HCT116 (cell line): ENCODE results near the gene TOM1L1. TPM values are rescaled to one million over a fixed set of nuclear protein-coding genes. Genes with fewer than 3 reads are reported as not detected.

Experiments
- ATAC-seq: fragments of 200-7000 bp; cut with Tn5 transposase; 2 replicates; pipeline ENCODE4 v1.9.1; 2020; ENCODE audit warnings: mild to moderate bottlenecking, moderate library complexity
- BruUV-seq: library from RNA; stranded (reverse); fragments of 400-500 nt; replicated peaks from 2 replicates; lab custom pipeline; 2021; lab: Mats Ljungman, UMichigan
- CTCF ChIA-PET: fragments of 300-600 bp; sonication (Branson Sonifier 250); formaldehyde crosslinking; loops from one replicate; lab custom pipeline; 2021; ENCODE audit warnings: antibody characterized with exemption; lab: Charles Lee
- POLR2A ChIA-PET: fragments of 300-600, 350-600 bp; sonication (Branson Sonifier 250); formaldehyde crosslinking; loops from one replicate; lab custom pipeline; 2021; ENCODE audit warnings: antibody characterized with exemption; lab: Charles Lee
- RAD21 ChIA-PET, 2 experiments: fragments of 300-600 bp; sonication (Branson Sonifier 250); formaldehyde crosslinking; loops; one replicate each; lab custom pipeline; 2023; ENCODE audit warnings: low total read pairs in 2 of 2; ENCODE audit not compliant: uncharacterized antibody in 2 of 2, unreplicated experiment in 2 of 2, low non-redundant PET in 1 of 2; lab: Charles Lee
- DNase-seq: peaks from one replicate; pipeline ENCODE4 v3.0.0-alpha.2; 2010; ENCODE audit warnings: low read depth, low spot score
- H2AFZ ChIP-seq: fragments of 200-600 bp; shearing (Covaris generic), sonication (generic); 2 replicates; pipeline ENCODE4 v1.6.1; 2017; ENCODE audit warnings: low read depth, mixed run types, mixed read lengths, antibody characterized with exemption, low read length; ENCODE audit not compliant: poor library complexity, severe bottlenecking
- H3K27ac ChIP-seq: 2 replicates; pipeline ENCODE4 v1.5.1; 2012; ENCODE audit warnings: low read depth, low read length
- H3K27me3 ChIP-seq: fragments of 200-600 bp; sonication (generic); 2 replicates; pipeline ENCODE4 v1.6.1; 2016; ENCODE audit warnings: mixed run types, low read length, mixed read lengths; ENCODE audit not compliant: insufficient read depth
- H3K36me3 ChIP-seq, 2 experiments: fragments of 200-500 bp in 1 of 2; fragments of 200-600 bp in 1 of 2; sonication (Bioruptor generic) in 1 of 2; sonication (generic) in 1 of 2; 2 replicates each; pipeline versions ENCODE4 v1.5.1 to v1.6.1; 2014 to 2016; ENCODE audit warnings: low read length in 2 of 2, inconsistent platforms in 1 of 2, mixed read lengths in 1 of 2, mixed run types in 1 of 2; ENCODE audit not compliant: insufficient read depth in 2 of 2, control insufficient read depth in 1 of 2
- H3K4me1 ChIP-seq, 2 experiments: fragments of 200-600 bp in 1 of 2; sonication (generic) in 1 of 2; 2 replicates each; pipeline versions ENCODE4 v1.5.1 to v1.6.1; 2012 to 2017; ENCODE audit warnings: low read length in 2 of 2, inconsistent platforms in 1 of 2, mild to moderate bottlenecking in 1 of 2, mixed read lengths in 1 of 2, mixed run types in 1 of 2, moderate library complexity in 1 of 2; ENCODE audit not compliant: insufficient read depth in 2 of 2, control insufficient read depth in 1 of 2
- H3K4me2 ChIP-seq: fragments of 200-600 bp; sonication (generic); 2 replicates; pipeline ENCODE4 v1.6.1; 2017; ENCODE audit warnings: mixed run types, low read length, mixed read lengths
- H3K4me3 ChIP-seq, 2 experiments: fragments of 200-600 bp in 1 of 2; sonication (generic) in 1 of 2; replicated peaks in 1 of 2; 2 replicates each; pipeline ENCODE4 v1.5.1; 2011 to 2016; ENCODE audit warnings: low read length in 2 of 2, control low read depth in 1 of 2, low read depth in 1 of 2, mild to moderate bottlenecking in 1 of 2, mixed read lengths in 1 of 2, mixed run types in 1 of 2
- H3K79me2 ChIP-seq: fragments of 200-600 bp; sonication (generic); 2 replicates; pipeline ENCODE4 v1.6.1; 2017; ENCODE audit warnings: mild to moderate bottlenecking, mixed run types, low read length, moderate library complexity, mixed read lengths; ENCODE audit not compliant: insufficient read depth
- H3K9ac ChIP-seq: fragments of 200-600 bp; sonication (generic); 2 replicates; pipeline ENCODE4 v1.6.1; 2016; ENCODE audit warnings: low read length, mixed read lengths
- H3K9me2 ChIP-seq: fragments of 200-600 bp; sonication (generic), shearing (Covaris generic); 2 replicates; pipeline ENCODE4 v1.6.1; 2017; ENCODE audit warnings: mixed run types, mild to moderate bottlenecking, moderate library complexity; ENCODE audit not compliant: insufficient read depth
- H3K9me3 ChIP-seq, 2 experiments: fragments of 200-500 bp in 1 of 2; fragments of 200-600 bp in 1 of 2; sonication (Bioruptor generic) in 1 of 2; sonication (generic) in 1 of 2; 2 replicates each; pipeline ENCODE4 v1.6.1; 2014 to 2017; ENCODE audit warnings: low read length in 2 of 2, mixed read lengths in 2 of 2, inconsistent platforms in 1 of 2, low read depth in 1 of 2, mild to moderate bottlenecking in 1 of 2, mixed run types in 1 of 2, moderate library complexity in 1 of 2; ENCODE audit not compliant: control insufficient read depth in 1 of 2, insufficient read depth in 1 of 2
- H4K20me1 ChIP-seq: fragments of 200-600 bp; sonication (generic), shearing (Covaris generic); 2 replicates; pipeline ENCODE4 v1.6.1; 2017; ENCODE audit warnings: mixed run types, mild to moderate bottlenecking, moderate library complexity; ENCODE audit not compliant: insufficient read depth
- EGR1 ChIP-seq: IDR thresholded peaks from 2 replicates; pipeline ENCODE4 v1.6.1; 2012; ENCODE audit warnings: low read depth
- EZH2 ChIP-seq: fragments of 200-600 bp; sonication (generic); IDR thresholded peaks from 2 replicates; pipeline ENCODE4 v1.6.1; 2017; ENCODE audit warnings: antibody characterized with exemption, mixed run types
- FOSL1 ChIP-seq: IDR thresholded peaks from 2 replicates; pipeline ENCODE4 v1.6.1; 2012; ENCODE audit warnings: low read depth
- POLR2A ChIP-seq: IDR thresholded peaks from 2 replicates; pipeline ENCODE4 v1.7.0; 2011; ENCODE audit warnings: borderline replicate concordance; ENCODE audit not compliant: insufficient read depth, insufficient read length; ENCODE audit errors: extremely low read depth
- POLR2AphosphoS5 ChIP-seq: IDR thresholded peaks from 2 replicates; pipeline ENCODE4 v1.6.1; 2011; ENCODE audit warnings: mild to moderate bottlenecking, low read depth, low read length, moderate library complexity
- SIN3A ChIP-seq: IDR thresholded peaks from 2 replicates; pipeline ENCODE4 v1.6.1; 2012; ENCODE audit warnings: low read depth
- SRF ChIP-seq: IDR thresholded peaks from 2 replicates; pipeline ENCODE4 v1.6.1; 2012; ENCODE audit warnings: low read depth
- TCF7L2 ChIP-seq: IDR thresholded peaks from 2 replicates; pipeline ENCODE4 v1.7.0; 2011; ENCODE audit warnings: borderline replicate concordance, inconsistent platforms; ENCODE audit not compliant: insufficient read depth, insufficient read length; ENCODE audit errors: extremely low read depth
- YY1 ChIP-seq: IDR thresholded peaks from 2 replicates; pipeline ENCODE4 v1.6.1; 2011; ENCODE audit warnings: low read length, low read depth, moderate library complexity, mild to moderate bottlenecking; ENCODE audit not compliant: insufficient replicate concordance; ENCODE audit errors: extremely low read depth
- ZNF274 ChIP-seq: fragments of 200-500 bp; sonication (Bioruptor generic); IDR thresholded peaks from 2 replicates; pipeline ENCODE4 v1.6.1; 2014; ENCODE audit warnings: mild to moderate bottlenecking, low read depth, low read length, inconsistent platforms
- intact Hi-C: fragments of 100-400 bp; cut with micrococcal nuclease; formaldehyde crosslinking; loops from 2 replicates; pipeline ENCODE4 v1.10.0; 2022
- total RNA-seq: library from RNA; stranded (reverse); gene quantifications from one replicate; pipeline ENCODE4 v1.2.1, GENCODE V29; 2021; ENCODE audit not compliant: unreplicated experiment
- TF ChIP-seq, protein P1 (sequence below): IDR thresholded peaks from 2 replicates; pipeline ENCODE4 v1.6.1; 2012; ENCODE audit warnings: low read depth
- TF ChIP-seq, protein P2 (sequence below): IDR thresholded peaks from 2 replicates; pipeline ENCODE4 v1.6.1; 2012
- TF ChIP-seq, protein P3 (sequence below): IDR thresholded peaks from 2 replicates; pipeline ENCODE4 v1.6.1; 2012
- TF ChIP-seq, protein P4 (sequence below): IDR thresholded peaks from 2 replicates; pipeline ENCODE4 v1.6.1; 2011; ENCODE audit warnings: mild to moderate bottlenecking, low read length, moderate library complexity; ENCODE audit not compliant: insufficient replicate concordance; ENCODE audit errors: extremely low read depth
- TF ChIP-seq, protein P5 (sequence below), 3 experiments: fragments of 200-600 bp in 1 of 3; sonication (generic) in 1 of 3; IDR thresholded peaks in 2 of 3; conservative IDR thresholded peaks in 1 of 3; 2 replicates each; pipeline ENCODE4 v1.5.1; 2012 to 2017; ENCODE audit warnings: low read depth in 2 of 3, low read length in 2 of 3, antibody characterized with exemption in 1 of 3, borderline replicate concordance in 1 of 3, control low read depth in 1 of 3, mild to moderate bottlenecking in 1 of 3, mixed read lengths in 1 of 3, mixed run types in 1 of 3, moderate library complexity in 1 of 3; ENCODE audit not compliant: insufficient read depth in 1 of 3

TOM1L1 gene
- total RNA-seq, 1 experiment from 2014 or later, result 70.8 TPM

DNA sequence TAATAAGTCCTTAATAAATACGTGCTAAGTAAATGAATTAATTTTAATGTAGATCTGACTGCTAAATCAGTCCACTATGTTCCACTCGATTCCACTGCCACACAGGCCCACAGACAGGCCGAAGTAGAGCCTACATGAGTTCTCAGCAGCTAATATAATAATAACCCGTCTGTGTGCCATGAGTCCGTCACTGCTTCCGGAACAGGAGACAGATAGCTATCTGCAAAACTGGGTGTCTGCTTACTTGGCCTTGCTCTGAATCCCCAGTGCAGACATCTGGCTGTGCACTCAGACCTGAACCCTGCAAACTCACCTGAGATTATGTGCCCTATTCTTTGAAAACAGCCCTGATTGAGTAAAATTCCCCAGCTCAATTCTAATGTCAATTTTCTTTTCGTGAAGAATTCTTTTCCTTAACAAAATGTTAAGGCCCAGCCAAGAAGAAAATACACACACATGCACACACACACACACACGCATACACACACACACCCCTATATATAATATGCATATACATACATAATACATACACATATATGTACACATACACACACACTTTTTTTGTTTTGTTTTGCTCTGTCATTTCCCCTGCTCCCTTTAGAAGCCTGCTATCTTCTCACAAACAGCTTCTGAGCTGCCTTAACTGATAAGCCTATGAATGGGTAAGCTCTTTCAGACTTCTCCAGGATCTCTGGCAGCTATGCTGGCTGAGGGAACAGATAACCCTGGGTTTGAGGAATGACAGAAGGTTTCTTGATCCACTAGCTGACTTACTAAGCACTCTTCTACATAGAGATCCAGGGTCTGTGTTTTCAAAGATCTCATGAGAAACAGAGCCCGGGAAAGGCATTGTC, 39.8 kb upstream of the TOM1L1 start:
- no peak overlapping the region for H3K27ac ChIP-seq
- no peak overlapping the region for H3K4me2 ChIP-seq
- ChIA-PET RAD21 (no interaction called here), CTCF (no interaction called here), POLR2A (no interaction called here)
- no peaks in the 10 kb centered on the region for H3K9me3 ChIP-seq
- H3K27me3 ChIP-seq, result peaks cover 5% of the 10 kb centered on the region
- no peaks in the 10 kb centered on the region for H3K79me2 ChIP-seq
- no peak overlapping the region for H3K4me3 ChIP-seq
- intact Hi-C loops, result no loop called here
- no peaks in the 10 kb centered on the region for H3K36me3 ChIP-seq
- no peaks in the 10 kb centered on the region for H3K9me2 ChIP-seq
- DNase-seq, result no peak
- no peak overlapping the region for H2AFZ ChIP-seq
- H3K9ac ChIP-seq, result no peak overlapping the region
- BruUV-seq, result no TSS peak
- TF ChIP-seq, protein P1, sequence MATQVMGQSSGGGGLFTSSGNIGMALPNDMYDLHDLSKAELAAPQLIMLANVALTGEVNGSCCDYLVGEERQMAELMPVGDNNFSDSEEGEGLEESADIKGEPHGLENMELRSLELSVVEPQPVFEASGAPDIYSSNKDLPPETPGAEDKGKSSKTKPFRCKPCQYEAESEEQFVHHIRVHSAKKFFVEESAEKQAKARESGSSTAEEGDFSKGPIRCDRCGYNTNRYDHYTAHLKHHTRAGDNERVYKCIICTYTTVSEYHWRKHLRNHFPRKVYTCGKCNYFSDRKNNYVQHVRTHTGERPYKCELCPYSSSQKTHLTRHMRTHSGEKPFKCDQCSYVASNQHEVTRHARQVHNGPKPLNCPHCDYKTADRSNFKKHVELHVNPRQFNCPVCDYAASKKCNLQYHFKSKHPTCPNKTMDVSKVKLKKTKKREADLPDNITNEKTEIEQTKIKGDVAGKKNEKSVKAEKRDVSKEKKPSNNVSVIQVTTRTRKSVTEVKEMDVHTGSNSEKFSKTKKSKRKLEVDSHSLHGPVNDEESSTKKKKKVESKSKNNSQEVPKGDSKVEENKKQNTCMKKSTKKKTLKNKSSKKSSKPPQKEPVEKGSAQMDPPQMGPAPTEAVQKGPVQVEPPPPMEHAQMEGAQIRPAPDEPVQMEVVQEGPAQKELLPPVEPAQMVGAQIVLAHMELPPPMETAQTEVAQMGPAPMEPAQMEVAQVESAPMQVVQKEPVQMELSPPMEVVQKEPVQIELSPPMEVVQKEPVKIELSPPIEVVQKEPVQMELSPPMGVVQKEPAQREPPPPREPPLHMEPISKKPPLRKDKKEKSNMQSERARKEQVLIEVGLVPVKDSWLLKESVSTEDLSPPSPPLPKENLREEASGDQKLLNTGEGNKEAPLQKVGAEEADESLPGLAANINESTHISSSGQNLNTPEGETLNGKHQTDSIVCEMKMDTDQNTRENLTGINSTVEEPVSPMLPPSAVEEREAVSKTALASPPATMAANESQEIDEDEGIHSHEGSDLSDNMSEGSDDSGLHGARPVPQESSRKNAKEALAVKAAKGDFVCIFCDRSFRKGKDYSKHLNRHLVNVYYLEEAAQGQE, result no peak
- TF ChIP-seq, protein P2, sequence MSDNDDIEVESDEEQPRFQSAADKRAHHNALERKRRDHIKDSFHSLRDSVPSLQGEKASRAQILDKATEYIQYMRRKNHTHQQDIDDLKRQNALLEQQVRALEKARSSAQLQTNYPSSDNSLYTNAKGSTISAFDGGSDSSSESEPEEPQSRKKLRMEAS, result no peak
- TF ChIP-seq SIN3A (no peak), POLR2A (no peak), FOSL1 (no peak), EZH2 (no peak), SRF (no peak), YY1 (no peak), TCF7L2 (no peak), ZNF274 (no peak), POLR2AphosphoS5 (no peak), EGR1 (no peak)
- TF ChIP-seq, protein P3, sequence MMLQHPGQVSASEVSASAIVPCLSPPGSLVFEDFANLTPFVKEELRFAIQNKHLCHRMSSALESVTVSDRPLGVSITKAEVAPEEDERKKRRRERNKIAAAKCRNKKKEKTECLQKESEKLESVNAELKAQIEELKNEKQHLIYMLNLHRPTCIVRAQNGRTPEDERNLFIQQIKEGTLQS, result no peak
- TF ChIP-seq, protein P4, sequence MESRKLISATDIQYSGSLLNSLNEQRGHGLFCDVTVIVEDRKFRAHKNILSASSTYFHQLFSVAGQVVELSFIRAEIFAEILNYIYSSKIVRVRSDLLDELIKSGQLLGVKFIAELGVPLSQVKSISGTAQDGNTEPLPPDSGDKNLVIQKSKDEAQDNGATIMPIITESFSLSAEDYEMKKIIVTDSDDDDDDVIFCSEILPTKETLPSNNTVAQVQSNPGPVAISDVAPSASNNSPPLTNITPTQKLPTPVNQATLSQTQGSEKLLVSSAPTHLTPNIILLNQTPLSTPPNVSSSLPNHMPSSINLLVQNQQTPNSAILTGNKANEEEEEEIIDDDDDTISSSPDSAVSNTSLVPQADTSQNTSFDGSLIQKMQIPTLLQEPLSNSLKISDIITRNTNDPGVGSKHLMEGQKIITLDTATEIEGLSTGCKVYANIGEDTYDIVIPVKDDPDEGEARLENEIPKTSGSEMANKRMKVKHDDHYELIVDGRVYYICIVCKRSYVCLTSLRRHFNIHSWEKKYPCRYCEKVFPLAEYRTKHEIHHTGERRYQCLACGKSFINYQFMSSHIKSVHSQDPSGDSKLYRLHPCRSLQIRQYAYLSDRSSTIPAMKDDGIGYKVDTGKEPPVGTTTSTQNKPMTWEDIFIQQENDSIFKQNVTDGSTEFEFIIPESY, result no peak
- TF ChIP-seq, protein P5, sequence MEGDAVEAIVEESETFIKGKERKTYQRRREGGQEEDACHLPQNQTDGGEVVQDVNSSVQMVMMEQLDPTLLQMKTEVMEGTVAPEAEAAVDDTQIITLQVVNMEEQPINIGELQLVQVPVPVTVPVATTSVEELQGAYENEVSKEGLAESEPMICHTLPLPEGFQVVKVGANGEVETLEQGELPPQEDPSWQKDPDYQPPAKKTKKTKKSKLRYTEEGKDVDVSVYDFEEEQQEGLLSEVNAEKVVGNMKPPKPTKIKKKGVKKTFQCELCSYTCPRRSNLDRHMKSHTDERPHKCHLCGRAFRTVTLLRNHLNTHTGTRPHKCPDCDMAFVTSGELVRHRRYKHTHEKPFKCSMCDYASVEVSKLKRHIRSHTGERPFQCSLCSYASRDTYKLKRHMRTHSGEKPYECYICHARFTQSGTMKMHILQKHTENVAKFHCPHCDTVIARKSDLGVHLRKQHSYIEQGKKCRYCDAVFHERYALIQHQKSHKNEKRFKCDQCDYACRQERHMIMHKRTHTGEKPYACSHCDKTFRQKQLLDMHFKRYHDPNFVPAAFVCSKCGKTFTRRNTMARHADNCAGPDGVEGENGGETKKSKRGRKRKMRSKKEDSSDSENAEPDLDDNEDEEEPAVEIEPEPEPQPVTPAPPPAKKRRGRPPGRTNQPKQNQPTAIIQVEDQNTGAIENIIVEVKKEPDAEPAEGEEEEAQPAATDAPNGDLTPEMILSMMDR (IDR thresholded peaks at IDR 0.05 in 2 of 3, conservative IDR thresholded peaks at IDR 0.05 in 1 of 3; ENCODE audit: borderline replicate concordance in 1 of 3, insufficient read depth in 1 of 3, low read depth in 2 of 3, low read length in 2 of 3), result no peak
- no peaks in the 10 kb centered on the region for H4K20me1 ChIP-seq
- no peak for ATAC-seq
- H3K4me1 ChIP-seq, result no peaks in the 10 kb centered on the region
